ENCODE measurements around the gene ADK.

GRCh38 chr10:74585231-74586087 is 434.4 kb downstream of the ADK start:
- TF ChIP-seq CREB1 (CRISPR knock-in tag; IDR thresholded peaks at IDR 0.05; ENCODE audit: low read depth) (no peak), CTCF (conservative IDR thresholded peaks at IDR 0.05; ENCODE audit: low read depth in 2 of 2) (no peak)
